Measurements from ENCODE around the gene CDIP1.

CDIP1 gene

GRCh38 chr16:4532238-4532637, 6.3 kb downstream of the CDIP1 start:
- Histone ChIP-seq H3K4me2 (ENCODE audit: low read length) (no peak overlapping the region), H3K9ac (ENCODE audit: low read length) (no peak overlapping the region), H3K56ac (ENCODE audit: low read length) (no peak overlapping the region), H3K79me2 (ENCODE audit: control insufficient read depth, insufficient read depth, low read length) (peaks cover 5% of the 10 kb centered on the region), H3K27ac (ENCODE audit: low read depth, low read length) (no peak overlapping the region), H2AK5ac (ENCODE audit: low read length) (no peak overlapping the region), H3K4me3 (ENCODE audit: low read length) (no peak overlapping the region), H3K18ac (ENCODE audit: low read length) (no peak overlapping the region), H3K36me3 (ENCODE audit: control insufficient read depth, insufficient read depth, low read length) (peaks cover 3% of the 10 kb centered on the region), H3K4me1 (ENCODE audit: control insufficient read depth, low read depth, low read length) (peaks cover 3% of the 10 kb centered on the region), H2BK5ac (ENCODE audit: low read length) (no peak overlapping the region), H3K27me3 (ENCODE audit: insufficient read depth, low read length, poor library complexity) (no peaks in the 10 kb centered on the region), H3K79me1 (ENCODE audit: low read length) (peaks cover 17% of the 10 kb centered on the region), H3K23ac (ENCODE audit: low read length) (no peak overlapping the region), H4K8ac (ENCODE audit: low read depth, low read length) (no peak overlapping the region), H3K4ac (ENCODE audit: low read depth, low read length) (no peak overlapping the region), H4K5ac (ENCODE audit: low read length) (no peak overlapping the region), H2BK15ac (replicated peaks; ENCODE audit: low read depth) (no peak overlapping the region), H2BK120ac (ENCODE audit: low read depth, low read length) (no peak overlapping the region)
- no CpG with 5 or more reads among the region's 10 CpGs for WGBS (ENCODE audit: extremely low coverage, insufficient coverage, low lambda C conversion rate)
- no peak for DNase-seq

GRCh38 chr16:4531811-4532210, 6.8 kb downstream of the CDIP1 start:
- no peak overlapping the region for H4K8ac ChIP-seq (ENCODE audit: low read depth, low read length)
- H3K27me3 ChIP-seq (ENCODE audit: insufficient read depth, low read length, poor library complexity), result no peaks in the 10 kb centered on the region
- H3K4me3 ChIP-seq (ENCODE audit: low read length), result no peak overlapping the region
- no CpG with 5 or more reads among the region's 8 CpGs for WGBS (ENCODE audit: extremely low coverage, insufficient coverage, low lambda C conversion rate)
- no peak for DNase-seq
- H3K9ac ChIP-seq (ENCODE audit: low read length), result no peak overlapping the region
- peaks cover 3% of the 10 kb centered on the region for H3K4me1 ChIP-seq (ENCODE audit: control insufficient read depth, low read depth, low read length)
- H3K27ac ChIP-seq (ENCODE audit: low read depth, low read length), result no peak overlapping the region
- H3K56ac ChIP-seq (ENCODE audit: low read length), result no peak overlapping the region
- H2AK5ac ChIP-seq (ENCODE audit: low read length), result no peak overlapping the region
- H3K79me2 ChIP-seq (ENCODE audit: control insufficient read depth, insufficient read depth, low read length), result peaks cover 5% of the 10 kb centered on the region
- no peak overlapping the region for H3K4ac ChIP-seq (ENCODE audit: low read depth, low read length)
- peaks cover 3% of the 10 kb centered on the region for H3K36me3 ChIP-seq (ENCODE audit: control insufficient read depth, insufficient read depth, low read length)
- no peak overlapping the region for H2BK120ac ChIP-seq (ENCODE audit: low read depth, low read length)
- no peak overlapping the region for H3K4me2 ChIP-seq (ENCODE audit: low read length)
- no peak overlapping the region for H3K18ac ChIP-seq (ENCODE audit: low read length)
- no peak overlapping the region for H4K5ac ChIP-seq (ENCODE audit: low read length)
- no peak overlapping the region for H3K23ac ChIP-seq (ENCODE audit: low read length)
- no peak overlapping the region for H2BK5ac ChIP-seq (ENCODE audit: low read length)
- no peak overlapping the region for H2BK15ac ChIP-seq (replicated peaks; ENCODE audit: low read depth)
- peaks cover 17% of the 10 kb centered on the region for H3K79me1 ChIP-seq (ENCODE audit: low read length)

GRCh38 chr16:4529085-4530060, 9.2 kb downstream of the CDIP1 start:
- H3K79me2 ChIP-seq (ENCODE audit: control insufficient read depth, insufficient read depth, low read length), result no peaks in the 10 kb centered on the region
- no peak overlapping the region for H2BK15ac ChIP-seq (replicated peaks; ENCODE audit: low read depth)
- H2BK5ac ChIP-seq (ENCODE audit: low read length), result no peak overlapping the region
- H3K18ac ChIP-seq (ENCODE audit: low read length), result no peak overlapping the region
- H3K27me3 ChIP-seq (ENCODE audit: insufficient read depth, low read length, poor library complexity), result no peaks in the 10 kb centered on the region
- H3K79me1 ChIP-seq (ENCODE audit: low read length), result peaks cover 10% of the 10 kb centered on the region
- H3K56ac ChIP-seq (ENCODE audit: low read length), result peak overlapping the region; percentile 10
- H2BK120ac ChIP-seq (ENCODE audit: low read depth, low read length), result no peak overlapping the region
- H4K8ac ChIP-seq (ENCODE audit: low read depth, low read length), result no peak overlapping the region
- H3K27ac ChIP-seq (ENCODE audit: low read depth, low read length), result peak overlapping the region; percentile 24
- H3K4ac ChIP-seq (ENCODE audit: low read depth, low read length), result no peak overlapping the region
- peak; percentile 93 for DNase-seq
- H3K4me2 ChIP-seq (ENCODE audit: low read length), result no peak overlapping the region
- WGBS (ENCODE audit: extremely low coverage, insufficient coverage, low lambda C conversion rate), result no CpG with 5 or more reads among the region's 16 CpGs
- H2AK5ac ChIP-seq (ENCODE audit: low read length), result no peak overlapping the region
- no peak overlapping the region for H3K4me3 ChIP-seq (ENCODE audit: low read length)
- H3K36me3 ChIP-seq (ENCODE audit: control insufficient read depth, insufficient read depth, low read length), result peaks cover 3% of the 10 kb centered on the region
- H3K23ac ChIP-seq (ENCODE audit: low read length), result no peak overlapping the region
- H3K9ac ChIP-seq (ENCODE audit: low read length), result no peak overlapping the region
- peaks cover 3% of the 10 kb centered on the region for H3K4me1 ChIP-seq (ENCODE audit: control insufficient read depth, low read depth, low read length)
- H4K5ac ChIP-seq (ENCODE audit: low read length), result no peak overlapping the region

GRCh38 chr16:4525634-4526277, 12.8 kb downstream of the CDIP1 start:
- Histone ChIP-seq H3K4me1 (ENCODE audit: control insufficient read depth, low read depth, low read length) (peaks cover 3% of the 10 kb centered on the region), H3K79me2 (ENCODE audit: control insufficient read depth, insufficient read depth, low read length) (no peaks in the 10 kb centered on the region), H3K18ac (ENCODE audit: low read length) (no peak overlapping the region), H2BK120ac (ENCODE audit: low read depth, low read length) (no peak overlapping the region), H3K27ac (ENCODE audit: low read depth, low read length) (no peak overlapping the region), H4K5ac (ENCODE audit: low read length) (no peak overlapping the region), H2AK5ac (ENCODE audit: low read length) (no peak overlapping the region), H3K79me1 (ENCODE audit: low read length) (peaks cover 2% of the 10 kb centered on the region), H3K36me3 (ENCODE audit: control insufficient read depth, insufficient read depth, low read length) (no peaks in the 10 kb centered on the region), H4K8ac (ENCODE audit: low read depth, low read length) (no peak overlapping the region), H2BK5ac (ENCODE audit: low read length) (no peak overlapping the region), H3K56ac (ENCODE audit: low read length) (no peak overlapping the region), H3K27me3 (ENCODE audit: insufficient read depth, low read length, poor library complexity) (no peaks in the 10 kb centered on the region), H3K4me3 (ENCODE audit: low read length) (no peak overlapping the region), H3K23ac (ENCODE audit: low read length) (no peak overlapping the region), H3K4me2 (ENCODE audit: low read length) (no peak overlapping the region), H2BK15ac (replicated peaks; ENCODE audit: low read depth) (no peak overlapping the region), H3K9ac (ENCODE audit: low read length) (no peak overlapping the region), H3K4ac (ENCODE audit: low read depth, low read length) (no peak overlapping the region)
- no peak for DNase-seq
- no CpG with 5 or more reads among the region's 13 CpGs for WGBS (ENCODE audit: extremely low coverage, insufficient coverage, low lambda C conversion rate)

GRCh38 chr16:4525069-4525468, 13.5 kb downstream of the CDIP1 start:
- DNase-seq, result no peak
- Histone ChIP-seq H3K56ac (ENCODE audit: low read length) (no peak overlapping the region), H4K8ac (ENCODE audit: low read depth, low read length) (no peak overlapping the region), H3K79me2 (ENCODE audit: control insufficient read depth, insufficient read depth, low read length) (no peaks in the 10 kb centered on the region), H2BK5ac (ENCODE audit: low read length) (no peak overlapping the region), H2AK5ac (ENCODE audit: low read length) (no peak overlapping the region), H3K4me2 (ENCODE audit: low read length) (no peak overlapping the region), H3K36me3 (ENCODE audit: control insufficient read depth, insufficient read depth, low read length) (no peaks in the 10 kb centered on the region), H3K9ac (ENCODE audit: low read length) (no peak overlapping the region), H3K79me1 (ENCODE audit: low read length) (peaks cover 2% of the 10 kb centered on the region), H3K27me3 (ENCODE audit: insufficient read depth, low read length, poor library complexity) (no peaks in the 10 kb centered on the region), H2BK15ac (replicated peaks; ENCODE audit: low read depth) (no peak overlapping the region), H3K27ac (ENCODE audit: low read depth, low read length) (no peak overlapping the region), H3K23ac (ENCODE audit: low read length) (no peak overlapping the region), H3K18ac (ENCODE audit: low read length) (no peak overlapping the region), H3K4me3 (ENCODE audit: low read length) (no peak overlapping the region), H3K4ac (ENCODE audit: low read depth, low read length) (no peak overlapping the region), H4K5ac (ENCODE audit: low read length) (no peak overlapping the region), H3K4me1 (ENCODE audit: control insufficient read depth, low read depth, low read length) (peaks cover 3% of the 10 kb centered on the region), H2BK120ac (ENCODE audit: low read depth, low read length) (no peak overlapping the region)
- no CpG with 5 or more reads among the region's 7 CpGs for WGBS (ENCODE audit: extremely low coverage, insufficient coverage, low lambda C conversion rate)

Measured in mesendoderm (in vitro differentiated cells).